HepG2 (cell line): ENCODE data around the gene CASKIN2. TPM values are rescaled to one million over a fixed set of nuclear protein-coding genes. Genes with fewer than 3 reads are reported as not detected.
A peak's percentile ranks its signal among the peaks of the same experiment; 100 is the strongest.

Source experiments
- CCAR2 ChIP-seq: fragments of 200-400 bp; formaldehyde crosslinking; optimal IDR thresholded peaks from 2 replicates; pipeline ENCODE3; 2018; ENCODE audit warnings: low read depth, mild to moderate bottlenecking, low read length, moderate library complexity
- FOXO1 ChIP-seq: sonication (generic); formaldehyde crosslinking; IDR thresholded peaks from 2 replicates; pipeline ENCODE4 v1.4.0; 2020; ENCODE audit warnings: missing genetic modification reagents
- JUNB ChIP-seq: sonication (generic); formaldehyde crosslinking; IDR thresholded peaks from 2 replicates; pipeline ENCODE4 v1.8.0; 2022; ENCODE audit warnings: missing genetic modification reagents, mild to moderate bottlenecking, borderline replicate concordance
- SRF ChIP-seq: IDR thresholded peaks from 2 replicates; pipeline ENCODE4 v1.6.1; 2011; ENCODE audit warnings: mild to moderate bottlenecking, low read depth, low read length, moderate library complexity
- U2AF1 ChIP-seq: fragments of 200-400 bp; formaldehyde crosslinking; optimal IDR thresholded peaks from 2 replicates; pipeline ENCODE3; 2017; ENCODE audit warnings: mild to moderate bottlenecking, low read depth, low read length
- ZHX1 ChIP-seq: sonication (generic); formaldehyde crosslinking; IDR thresholded peaks from 2 replicates; pipeline ENCODE4 v1.8.1; 2022; ENCODE audit warnings: low read depth, mild to moderate bottlenecking, missing genetic modification reagents
- ZHX2 ChIP-seq, 2 experiments: sonication (generic) in 1 of 2; formaldehyde crosslinking in 1 of 2; IDR thresholded peaks; 2 replicates each; pipeline versions ENCODE4 v1.6.1 to v1.9.0; 2014 to 2022; ENCODE audit warnings: antibody characterized with exemption in 1 of 2, borderline replicate concordance in 1 of 2, inconsistent platforms in 1 of 2, low read depth in 1 of 2, missing genetic modification reagents in 1 of 2
- ZKSCAN5 ChIP-seq: sonication (generic); formaldehyde crosslinking; IDR thresholded peaks from 2 replicates; pipeline ENCODE4 v1.5.1; 2020; ENCODE audit warnings: mild to moderate bottlenecking, missing genetic modification reagents
- ZNF136 ChIP-seq: sonication (generic); formaldehyde crosslinking; IDR thresholded peaks from 2 replicates; pipeline ENCODE4 v1.8.1; 2022; ENCODE audit warnings: low read depth, mild to moderate bottlenecking, moderate library complexity, missing genetic modification reagents
- ZNF263 ChIP-seq: sonication (generic); formaldehyde crosslinking; IDR thresholded peaks from 2 replicates; pipeline ENCODE4 v1.4.0; 2020; ENCODE audit warnings: missing genetic modification reagents
- ZNF496 ChIP-seq: sonication (generic); formaldehyde crosslinking; IDR thresholded peaks from 2 replicates; pipeline ENCODE4 v1.8.1; 2023; ENCODE audit warnings: mild to moderate bottlenecking, moderate library complexity, missing genetic modification reagents; ENCODE audit not compliant: insufficient replicate concordance
- ZNF550 ChIP-seq: sonication (generic); formaldehyde crosslinking; IDR thresholded peaks from 2 replicates; pipeline ENCODE4 v1.4.0; 2020; ENCODE audit warnings: mild to moderate bottlenecking, missing genetic modification reagents, borderline replicate concordance
- ZNF687 ChIP-seq: sonication (generic); formaldehyde crosslinking; IDR thresholded peaks from 2 replicates; pipeline ENCODE4 v1.5.1; 2020; ENCODE audit warnings: mild to moderate bottlenecking, missing genetic modification reagents, moderate library complexity
- polyA plus RNA-seq, 8 experiments: library from polyadenylated mRNA; depleted of rRNA in 3 of 8; stranded (reverse) in 7 of 8; unstranded in 1 of 8; fragments of >200 nt; fragmentation: Illumina TruSeq in 4 of 8; extraction: Trizol in 4 of 8; gene quantifications; 2 replicates each; pipeline versions ENCODE4 v1.2.1 to v1.2.3, GENCODE V29; 2011 to 2016; ENCODE audit warnings: low read depth in 4 of 8, missing spikeins in 1 of 8, mixed read lengths in 1 of 8; ENCODE audit not compliant: insufficient read depth in 1 of 8
- total RNA-seq, 5 experiments: library from RNA; depleted of rRNA; stranded (reverse); fragments of >200 nt; fragmentation: Illumina TruSeq; extraction: Trizol; gene quantifications; 2 replicates each; pipeline ENCODE4 v1.2.3, GENCODE V29; 2016; ENCODE audit warnings: low read depth in 1 of 5

CASKIN2 gene
- total and polyA plus RNA-seq, 2 of the 13 experiments (the other 11 are each of a cell fraction or from before 2014, with no cell fraction given): 5.2 to 7.8 TPM

GRCh38 chr17:75557075-75557851 is 41.9 kb upstream of the CASKIN2 start (continued):
- peak; percentile 45 for TF ChIP-seq U2AF1
- no peak for TF ChIP-seq CCAR2
- peak; percentile 98 for TF ChIP-seq FOXO1 (CRISPR knock-in tag)
- TF ChIP-seq SRF: no peak
- TF ChIP-seq ZHX2 (IDR thresholded peaks at IDR 0.05; ENCODE audit: low read depth): no peak; the same call in 1 of the 2 replicates
- TF ChIP-seq ZHX2 (CRISPR knock-in tag; IDR thresholded peaks at IDR 0.05; ENCODE audit: borderline replicate concordance): no peak
- TF ChIP-seq ZNF496 (CRISPR knock-in tag): no peak
- TF ChIP-seq ZNF136 (CRISPR knock-in tag): no peak; the same call in 1 of the 2 replicates
- TF ChIP-seq ZHX1 (CRISPR knock-in tag): peak; percentile 86; the same call in 1 of the 2 replicates
- peak; percentile 79; the same call in 1 of the 2 replicates for TF ChIP-seq ZNF550 (CRISPR knock-in tag)
- TF ChIP-seq JUNB: no peak
- peak; percentile 89 for TF ChIP-seq ZKSCAN5 (CRISPR knock-in tag)
- peak; percentile 97 for TF ChIP-seq ZNF263
- peak; percentile 97 for TF ChIP-seq ZNF687 (CRISPR knock-in tag)
